NCI-H146 treated with DMSO at 0.1 percent for 48 hours (cell line): Measurements from ENCODE around the gene UBE4B.
"Not testable (repeated sequence)": the region's sequence is repeated elsewhere in the genome, so short reads cannot be mapped to it uniquely, and the experiment has no call there.

Experiments used
- DNase-seq: peaks from one replicate; lab custom pipeline; 2025; ENCODE audit not compliant: unreplicated experiment; lab: John Stamatoyannopoulos, UW

UBE4B gene

DNA sequence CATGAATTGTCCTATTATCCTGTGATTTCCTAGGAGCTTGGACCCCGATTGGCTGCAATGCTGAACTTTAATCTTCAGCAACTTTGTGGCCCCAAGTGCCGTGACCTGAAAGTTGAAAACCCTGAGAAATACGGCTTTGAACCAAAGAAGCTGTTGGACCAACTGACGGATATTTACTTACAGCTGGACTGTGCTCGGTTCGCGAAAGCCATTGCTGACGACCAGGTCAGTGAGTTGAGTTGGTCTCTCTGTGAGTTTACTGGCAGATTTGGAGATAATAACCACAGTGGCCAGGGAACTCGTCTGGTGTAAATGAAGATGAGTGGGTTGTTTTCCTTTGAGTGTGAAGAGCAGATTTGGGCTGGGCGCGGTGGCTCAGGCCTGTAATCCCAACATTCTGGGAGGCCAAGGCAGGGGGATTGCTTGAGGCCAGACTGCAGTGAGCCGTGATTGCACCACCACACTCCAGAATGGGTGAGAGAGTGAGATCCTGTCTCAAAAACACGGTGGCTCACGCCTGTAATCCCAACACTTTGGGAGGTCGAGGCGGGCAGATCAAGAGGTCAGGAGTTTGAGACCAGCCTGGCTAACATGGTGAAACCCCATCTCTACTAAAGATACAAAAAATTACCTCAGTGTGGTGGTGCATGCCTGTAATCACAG lies 138.5 kb downstream of the UBE4B start:
- no peak for DNase-seq

DNA sequence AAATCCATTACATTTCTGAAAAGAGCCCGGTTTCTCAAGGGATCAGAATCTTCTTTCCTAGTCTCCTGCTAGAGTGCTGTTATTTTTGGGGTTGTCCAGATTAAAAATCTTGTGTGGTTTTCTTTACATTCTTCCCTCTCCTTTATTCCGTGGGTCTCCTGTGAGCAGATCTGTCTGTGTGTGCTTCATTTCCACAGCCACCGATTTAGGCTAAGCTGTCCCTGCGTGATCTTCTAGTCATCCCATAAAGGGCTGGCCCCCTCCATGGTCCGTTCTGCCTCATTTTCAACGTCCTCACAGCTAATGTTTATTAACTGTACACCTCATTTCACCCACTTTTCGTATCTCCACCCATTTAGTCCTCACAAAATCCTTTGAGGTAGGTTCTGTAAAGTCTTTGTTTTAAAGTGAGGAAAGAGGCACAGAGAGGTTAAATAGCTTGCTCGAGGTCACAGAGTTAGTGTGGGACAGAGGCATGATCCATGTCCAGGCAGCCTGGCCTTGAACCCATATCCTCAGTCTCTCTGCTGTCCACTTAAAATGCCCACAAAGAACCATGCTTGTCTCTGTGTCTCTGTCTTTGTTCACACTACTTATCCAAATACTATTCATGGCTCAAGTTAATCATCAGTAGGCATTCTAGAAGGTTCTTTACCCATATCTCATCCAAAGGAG lies 139.4 kb downstream of the UBE4B start:
- no peak for DNase-seq

- no peak for DNase-seq
These were observed 140.8 kb downstream of the UBE4B start for GRCh38 chr1:10173582-10173981.

DNA sequence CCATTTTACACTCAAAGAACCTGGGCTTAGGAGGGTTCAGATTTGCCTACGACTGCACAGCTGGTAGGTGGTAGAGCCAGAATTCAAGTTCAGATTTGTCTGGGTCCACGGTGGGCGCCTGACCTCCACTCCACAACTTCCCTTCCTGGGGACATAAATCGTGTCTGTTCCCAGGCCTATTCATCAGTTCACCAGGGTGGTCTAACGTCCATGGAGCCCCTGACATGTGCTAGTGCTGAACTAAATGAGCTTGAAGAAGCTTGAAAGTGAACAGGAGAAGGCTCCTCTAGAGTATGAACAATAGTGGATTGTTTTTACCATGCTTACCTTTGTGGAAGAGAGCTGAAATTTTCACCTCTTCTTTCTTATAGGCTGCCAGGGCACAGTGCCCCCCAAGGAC lies 145.1 kb downstream of the UBE4B start:
- no peak for DNase-seq

DNA sequence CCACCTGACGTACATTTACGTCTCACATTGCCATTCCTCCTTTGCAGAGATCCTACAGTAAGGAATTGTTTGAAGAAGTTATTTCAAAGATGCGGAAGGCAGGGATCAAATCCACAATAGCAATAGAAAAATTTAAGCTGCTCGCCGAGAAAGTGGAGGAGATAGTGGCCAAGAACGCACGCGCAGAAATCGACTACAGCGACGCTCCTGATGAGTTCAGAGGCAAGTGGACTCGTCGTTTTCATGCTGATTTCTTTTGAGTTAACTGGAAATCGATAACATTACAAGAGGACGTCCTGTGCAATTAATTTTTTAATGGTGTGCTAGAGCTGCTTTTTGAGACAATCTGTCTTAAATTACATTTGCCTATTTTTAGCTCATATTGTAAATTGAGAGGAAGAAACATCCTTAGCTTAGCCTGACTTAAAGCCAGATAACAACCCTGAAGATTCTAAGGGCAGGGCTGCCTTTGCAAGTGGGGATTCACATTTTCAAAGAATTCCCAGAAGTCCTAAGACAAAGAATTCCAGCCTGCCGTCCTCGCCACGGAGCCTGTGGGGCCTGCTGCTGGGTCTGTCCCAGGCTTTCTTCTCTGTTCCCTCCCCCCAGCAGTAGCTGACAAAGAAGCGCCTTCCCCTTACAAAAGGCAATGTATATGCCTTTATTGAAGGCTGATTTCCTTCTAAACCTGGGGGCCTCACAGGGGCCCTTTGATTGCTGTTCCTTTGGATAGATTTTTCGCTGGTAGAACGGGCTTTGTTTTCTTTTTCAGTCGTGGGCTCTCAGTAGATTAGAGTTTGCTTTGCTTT lies 146.0 kb downstream of the UBE4B start:
- no peak for DNase-seq

- DNase-seq: no peak
These were observed 146.8 kb downstream of the UBE4B start for GRCh38 chr1:10179406-10180091.

GRCh38 chr1:10181154-10181553 lies 148.4 kb downstream of the UBE4B start:
- DNase-seq: no peak

GRCh38 chr1:10185759-10186158 lies 153.0 kb downstream of the UBE4B start:
- no peak for DNase-seq

DNA sequence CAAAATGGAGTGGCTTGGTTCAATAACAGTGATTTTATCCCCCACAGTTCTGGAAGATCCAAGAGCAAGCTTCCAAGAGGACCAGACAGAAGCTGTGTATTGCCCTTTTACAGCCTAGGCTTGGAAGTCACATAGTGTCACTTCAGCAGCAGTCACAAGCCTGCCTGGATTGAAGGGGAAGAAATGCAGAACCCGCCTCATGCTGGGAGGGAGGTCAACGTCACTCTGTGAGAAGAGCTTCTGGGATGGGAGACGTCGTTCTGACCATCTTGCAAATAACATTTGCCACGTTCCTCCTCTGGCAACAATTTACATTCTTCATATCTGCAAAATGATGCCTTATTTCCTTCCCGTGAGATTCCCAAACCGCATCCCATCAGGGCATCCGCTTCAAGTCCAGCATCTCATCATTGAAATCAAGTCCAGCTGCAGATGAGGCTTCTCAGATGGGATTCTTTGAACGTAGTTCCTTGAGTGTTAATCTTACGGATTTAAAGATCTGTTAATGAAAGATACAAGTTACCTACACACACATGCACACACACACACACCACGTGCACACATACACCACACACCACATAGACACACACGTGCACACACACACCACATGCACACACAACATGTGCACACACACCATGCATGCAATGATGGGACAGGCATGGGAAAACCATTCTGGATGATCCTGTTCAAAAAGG lies 153.7 kb downstream of the UBE4B start:
- DNase-seq: no peak

GRCh38 chr1:10187026-10187334 lies 154.2 kb downstream of the UBE4B start:
- no peak for DNase-seq

DNA sequence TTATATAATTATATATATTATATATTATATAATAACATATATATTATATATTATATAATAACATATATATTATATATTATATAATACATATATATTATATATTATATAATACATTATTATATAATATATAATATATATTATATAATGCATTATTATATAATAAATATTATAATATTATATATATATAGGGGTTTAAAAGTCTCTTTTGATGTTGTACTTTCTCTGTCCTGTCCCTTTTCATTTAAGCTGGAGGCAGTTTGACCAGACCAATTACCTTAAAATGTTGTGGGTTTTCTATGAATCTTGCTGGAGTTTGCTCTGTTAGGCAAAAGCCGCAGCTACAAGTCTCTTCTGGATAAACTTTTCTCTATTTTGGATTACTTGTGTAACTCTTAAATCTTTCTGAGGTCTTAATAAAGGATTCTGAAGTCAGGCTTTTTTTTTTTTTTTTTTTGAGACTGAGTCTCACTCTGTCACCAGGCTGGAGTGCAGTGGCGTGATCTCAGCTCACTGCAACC lies 155.4 kb downstream of the UBE4B start:
- no peak for DNase-seq

- no peak for DNase-seq
These were observed 156.9 kb downstream of the UBE4B start for GRCh38 chr1:10189659-10190058.

DNA sequence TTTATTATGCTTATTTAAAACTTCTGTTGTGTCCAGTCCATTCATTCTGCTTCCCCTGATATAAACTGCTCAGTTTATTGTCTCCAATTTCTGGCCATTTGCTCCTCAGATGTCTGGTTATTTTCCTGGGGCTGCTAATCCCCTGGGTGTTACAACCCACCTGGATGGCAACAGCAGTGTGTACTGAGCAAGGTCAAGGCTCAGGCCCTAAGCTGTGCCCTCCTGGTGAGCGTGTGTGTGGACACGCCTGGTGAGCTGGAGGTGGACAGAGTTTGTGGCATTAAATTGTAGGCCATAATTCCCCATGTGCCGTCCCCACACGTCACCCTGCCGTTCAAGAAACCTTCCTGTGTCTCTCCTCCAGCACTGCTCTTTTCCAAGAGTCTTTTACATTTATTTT lies 159.5 kb downstream of the UBE4B start:
- DNase-seq: no peak

DNA sequence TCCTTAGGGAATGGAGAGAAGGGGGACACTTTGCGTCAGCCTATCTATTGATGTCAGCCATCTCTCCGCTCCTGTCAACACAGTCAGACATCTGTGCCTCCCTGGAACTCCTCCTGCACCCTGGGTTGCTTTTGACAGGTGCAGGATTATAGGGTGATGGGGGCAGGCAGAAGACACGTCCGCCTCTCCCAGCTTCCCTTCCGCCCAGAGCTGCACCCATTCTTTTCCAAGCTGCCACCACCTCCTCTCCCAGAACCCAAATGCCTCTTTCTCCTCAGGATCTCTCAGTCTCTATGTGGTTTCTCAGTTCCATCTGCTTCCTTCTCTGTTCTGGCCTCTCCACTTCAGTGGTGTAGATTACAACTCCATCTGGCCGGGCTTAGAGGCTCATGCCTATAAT lies 160.5 kb downstream of the UBE4B start:
- DNase-seq: no peak

GRCh38 chr1:10195570-10195969 lies 162.8 kb downstream of the UBE4B start:
- DNase-seq: no peak

DNA sequence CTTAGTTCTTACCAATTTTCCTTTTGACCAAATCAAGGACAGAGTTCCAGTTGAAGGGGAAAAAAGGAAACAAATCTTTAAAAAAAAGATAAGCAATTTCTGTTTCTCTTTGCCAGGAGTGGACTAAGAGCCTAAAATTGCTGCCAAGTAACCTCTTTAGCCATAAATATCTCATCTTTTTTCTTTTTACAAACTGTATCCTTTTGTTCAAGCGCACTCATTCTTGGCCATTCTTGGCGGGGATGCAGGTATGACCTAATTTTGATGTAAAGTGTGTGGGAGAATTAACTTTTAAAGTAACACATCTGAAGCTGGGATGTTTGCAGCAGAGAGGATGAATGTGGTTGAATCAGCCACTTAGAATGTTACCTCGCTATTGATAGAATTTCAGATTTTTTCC lies 164.2 kb downstream of the UBE4B start:
- DNase-seq: no peak

GRCh38 chr1:10200620-10201019 lies 167.9 kb downstream of the UBE4B start:
- DNase-seq: no peak

DNA sequence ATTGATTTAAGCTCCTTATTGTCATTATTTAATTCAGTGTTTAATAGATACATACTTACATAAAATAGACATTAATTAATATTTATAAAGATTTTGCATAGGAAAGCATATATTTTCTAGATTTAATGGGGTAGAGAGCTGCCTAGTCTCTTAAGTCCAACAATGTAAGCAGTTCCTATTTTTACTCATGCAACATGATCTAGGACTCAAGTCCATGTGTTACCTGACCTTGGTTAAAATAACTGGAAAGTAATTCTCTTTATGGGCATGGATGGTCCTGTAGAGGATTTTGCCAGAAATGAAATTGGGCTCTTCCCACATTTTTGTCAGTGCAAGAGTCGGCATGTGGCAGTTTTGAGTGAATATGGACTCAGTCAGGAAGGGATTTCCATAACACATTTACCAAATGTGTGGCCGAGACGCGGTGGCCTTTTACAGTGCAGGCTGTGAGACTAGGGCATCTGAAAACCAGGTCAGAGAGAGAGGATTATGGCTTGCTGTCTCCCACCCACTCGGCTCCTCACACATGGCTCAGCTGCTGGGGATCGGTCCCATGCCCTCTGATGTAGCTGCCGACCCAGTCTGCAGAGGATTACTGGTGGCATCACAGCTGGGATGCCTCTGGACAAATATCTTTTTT lies 171.4 kb downstream of the UBE4B start:
- DNase-seq: no peak

GRCh38 chr1:10205206-10205605 lies 172.4 kb downstream of the UBE4B start:
- DNase-seq: not testable (repeated sequence)

- DNase-seq: no peak
These were observed 175.1 kb downstream of the UBE4B start for GRCh38 chr1:10207810-10208209.
